NCI-H187 treated with DMSO at 0.1 percent for 48 hours (cell line): ENCODE results near the gene TICRR.
"Not testable (repeated sequence)": the region's sequence is repeated elsewhere in the genome, so short reads cannot be mapped to it uniquely, and the experiment has no call there.

Source experiments
- DNase-seq: peaks from one replicate; lab custom pipeline; 2025; lab: John Stamatoyannopoulos, UW

TICRR gene

GRCh38 chr15:89575146-89575655, at the start of gene TICRR:
TSS of gene TICRR (plus strand) at chr15:89575469. CDS start at chr15:89575587, 118 bp downstream.
- peak; percentile 98 for DNase-seq

DNA sequence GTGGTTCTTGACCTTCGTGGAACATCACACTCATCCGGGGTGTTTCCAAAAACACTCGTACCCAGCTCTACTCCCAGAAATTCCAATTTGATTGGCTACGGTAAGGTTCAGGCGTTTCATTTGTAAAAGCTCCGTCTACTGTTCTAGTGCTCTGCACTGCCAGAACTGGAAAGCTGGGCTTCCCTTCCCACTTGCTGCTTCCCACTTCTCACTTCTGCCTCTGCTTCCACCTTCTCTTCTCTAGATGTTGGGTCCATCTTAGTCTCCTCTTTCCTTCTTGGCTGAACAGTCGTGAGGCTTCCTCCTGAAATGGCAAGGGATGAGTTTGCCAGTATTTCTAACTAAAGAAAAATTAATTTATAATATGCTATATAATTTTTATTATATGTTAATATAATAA, 49.1 kb upstream of the TICRR start:
- DNase-seq: no peak

DNA sequence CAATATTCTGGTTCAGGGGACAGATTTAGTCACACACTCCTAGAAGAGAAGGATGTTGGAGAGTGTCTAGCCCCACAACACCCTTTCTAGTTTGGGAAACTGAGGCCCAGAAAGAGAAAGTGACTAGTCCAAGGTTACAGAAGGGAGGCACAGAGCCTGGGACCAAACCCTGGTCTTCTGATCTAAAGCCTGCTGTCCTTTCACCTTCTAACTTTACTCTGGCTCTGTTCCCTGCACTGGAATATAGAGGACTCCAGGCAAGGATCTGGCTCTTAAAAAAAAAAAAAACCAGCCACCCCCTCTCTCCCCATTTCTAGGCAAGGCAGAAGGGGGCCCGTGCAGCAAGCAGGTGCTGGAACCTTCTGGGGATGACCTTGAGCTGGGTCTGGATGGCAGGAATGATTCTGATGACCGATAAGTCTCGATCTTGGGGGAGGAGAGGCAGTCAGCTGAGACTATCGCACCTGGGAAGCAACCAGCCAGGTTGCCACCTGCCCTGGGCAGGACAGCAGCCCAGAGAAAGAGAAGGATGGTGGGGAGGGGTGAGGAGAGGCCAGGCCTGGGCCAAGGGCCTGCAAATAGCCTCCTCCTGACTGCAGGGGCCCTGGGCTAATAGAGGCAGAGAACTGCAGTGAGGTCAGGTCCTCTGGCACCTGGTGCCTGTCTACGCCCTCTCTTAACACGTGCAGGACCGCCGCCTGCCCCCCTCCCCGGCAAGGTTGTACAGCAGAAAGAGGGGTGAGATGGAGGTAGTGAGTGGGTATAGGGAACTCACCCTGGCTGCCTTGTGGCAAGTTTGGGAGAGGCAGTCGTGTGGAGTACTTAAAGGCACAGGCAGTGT, 48.4 kb upstream of the TICRR start:
- no peak for DNase-seq

- DNase-seq: no peak
Measured at GRCh38 chr15:89528757-89529352, 46.4 kb upstream of the TICRR start.

DNA sequence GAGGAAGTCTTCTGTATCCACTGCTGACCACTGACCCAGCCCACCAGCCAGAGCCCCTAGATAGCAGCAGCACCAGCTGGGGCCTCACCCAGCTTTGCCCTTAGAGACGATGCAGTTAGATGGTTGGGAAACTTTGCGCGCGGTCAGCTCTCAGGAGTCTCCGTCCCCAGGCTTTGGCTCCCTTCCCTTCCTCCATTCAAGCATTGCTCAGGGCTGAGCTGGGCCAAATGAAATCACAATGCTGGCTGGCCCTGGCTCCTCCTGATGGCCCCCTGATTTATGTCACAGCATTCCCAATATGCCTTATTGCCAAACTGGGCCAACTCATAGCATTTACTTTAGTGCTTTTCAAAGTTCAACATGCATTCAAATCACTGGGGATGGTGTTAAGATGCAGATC, 44.3 kb upstream of the TICRR start:
- no peak for DNase-seq

- no peak for DNase-seq
Measured at GRCh38 chr15:89531796-89532537, 43.3 kb upstream of the TICRR start.

DNA sequence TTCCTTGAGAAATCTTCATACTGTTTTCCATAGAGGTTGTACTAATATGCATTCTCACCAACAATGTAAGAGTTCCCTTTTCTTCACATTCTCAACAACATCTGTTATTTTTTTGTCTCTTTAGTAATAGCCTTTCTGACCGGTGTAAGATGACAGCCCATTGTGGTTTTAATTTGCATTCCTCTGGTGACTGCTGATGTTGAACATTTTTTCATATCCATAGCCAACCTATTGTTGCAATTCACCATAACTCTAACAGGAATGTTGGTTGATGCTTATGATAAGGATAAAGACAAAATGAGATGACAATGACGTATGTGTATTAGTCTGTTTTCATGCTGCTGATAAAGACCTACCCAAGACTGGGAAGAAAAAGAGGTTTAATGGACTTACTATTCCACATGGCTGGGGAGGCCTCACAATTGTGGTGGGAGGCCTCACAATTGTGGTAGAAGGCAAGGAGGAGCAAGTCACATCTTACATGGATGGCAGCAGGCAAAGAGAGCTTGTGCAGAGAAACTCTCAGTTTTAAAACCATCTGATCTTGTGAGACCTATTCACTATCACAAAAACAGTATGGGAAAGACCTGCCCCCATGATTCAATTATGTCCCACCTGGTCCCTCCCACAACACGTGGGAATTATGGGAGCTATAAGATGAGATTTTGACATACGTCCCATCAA, 41.3 kb upstream of the TICRR start:
- DNase-seq: no peak

DNA sequence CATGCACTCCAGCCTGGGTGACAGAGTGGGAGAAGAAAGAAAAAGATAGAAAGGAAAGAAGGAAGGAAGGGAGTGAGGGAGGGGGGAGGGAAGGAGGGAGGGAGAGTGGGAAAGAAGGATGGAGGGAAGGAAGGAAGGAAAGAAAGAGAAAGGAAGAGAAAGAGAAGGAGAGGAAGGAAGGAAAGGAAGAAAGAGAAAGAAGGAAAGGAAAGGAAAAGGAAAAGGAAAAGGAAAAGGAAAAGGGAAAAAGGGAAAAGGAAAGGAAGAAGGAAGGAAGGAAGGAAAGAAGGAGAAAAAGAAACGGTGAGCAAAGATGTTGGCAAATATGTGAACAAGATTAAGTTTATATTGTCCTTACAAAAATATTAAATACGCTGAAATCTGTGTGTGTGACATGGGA, 36.2 kb upstream of the TICRR start:
- no peak for DNase-seq

- DNase-seq: no peak
Measured at GRCh38 chr15:89542369-89542768, 32.9 kb upstream of the TICRR start.

- DNase-seq: no peak
Measured at GRCh38 chr15:89543389-89543788, 31.9 kb upstream of the TICRR start.

- not testable (repeated sequence) for DNase-seq
Measured at GRCh38 chr15:89549138-89549537, 26.1 kb upstream of the TICRR start.

- DNase-seq: no peak
Measured at GRCh38 chr15:89550427-89550826, 24.8 kb upstream of the TICRR start.

GRCh38 chr15:89551550-89551949, 23.7 kb upstream of the TICRR start:
- DNase-seq: no peak

DNA sequence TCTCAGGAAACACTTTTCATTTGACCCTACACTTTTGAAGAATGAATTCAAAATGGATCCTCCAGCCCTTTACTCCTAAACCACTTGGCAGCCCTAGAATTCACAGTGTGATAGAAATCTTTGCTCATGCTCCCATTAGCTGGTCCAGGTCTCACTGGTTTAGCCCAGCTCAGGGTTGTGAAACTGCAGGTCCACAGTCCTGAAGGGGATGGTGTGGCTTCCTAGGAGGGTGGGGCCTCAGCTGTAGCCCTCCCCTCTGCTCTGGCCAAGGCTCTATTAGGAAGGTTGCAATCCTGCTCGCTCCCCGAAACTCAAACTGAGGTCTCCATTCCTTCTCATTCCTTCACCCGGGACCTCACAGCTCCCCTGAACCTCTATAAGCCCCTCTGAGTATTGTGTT, 21.6 kb upstream of the TICRR start:
- no peak for DNase-seq

DNA sequence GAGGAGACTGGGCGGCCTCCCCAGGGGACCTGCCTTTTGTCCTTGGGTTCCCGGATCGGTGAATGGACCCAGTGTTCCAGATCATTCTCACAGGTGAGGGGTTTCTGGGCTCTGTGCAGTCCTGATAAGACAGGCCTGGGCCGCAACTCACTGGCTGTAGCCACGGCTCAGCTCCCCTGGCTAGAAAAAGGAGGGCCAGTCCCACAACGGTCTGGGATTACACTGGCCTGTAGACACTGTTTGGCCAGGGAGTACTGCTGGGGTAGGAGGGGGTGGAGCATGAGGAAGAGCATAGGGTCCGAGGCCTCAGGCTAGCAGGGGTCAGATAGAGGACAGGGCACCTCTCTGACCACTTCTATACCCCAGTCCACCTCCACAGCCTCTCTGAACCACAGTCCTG, 21.0 kb upstream of the TICRR start:
- DNase-seq: no peak

GRCh38 chr15:89555768-89556167, 19.5 kb upstream of the TICRR start:
- no peak for DNase-seq

DNA sequence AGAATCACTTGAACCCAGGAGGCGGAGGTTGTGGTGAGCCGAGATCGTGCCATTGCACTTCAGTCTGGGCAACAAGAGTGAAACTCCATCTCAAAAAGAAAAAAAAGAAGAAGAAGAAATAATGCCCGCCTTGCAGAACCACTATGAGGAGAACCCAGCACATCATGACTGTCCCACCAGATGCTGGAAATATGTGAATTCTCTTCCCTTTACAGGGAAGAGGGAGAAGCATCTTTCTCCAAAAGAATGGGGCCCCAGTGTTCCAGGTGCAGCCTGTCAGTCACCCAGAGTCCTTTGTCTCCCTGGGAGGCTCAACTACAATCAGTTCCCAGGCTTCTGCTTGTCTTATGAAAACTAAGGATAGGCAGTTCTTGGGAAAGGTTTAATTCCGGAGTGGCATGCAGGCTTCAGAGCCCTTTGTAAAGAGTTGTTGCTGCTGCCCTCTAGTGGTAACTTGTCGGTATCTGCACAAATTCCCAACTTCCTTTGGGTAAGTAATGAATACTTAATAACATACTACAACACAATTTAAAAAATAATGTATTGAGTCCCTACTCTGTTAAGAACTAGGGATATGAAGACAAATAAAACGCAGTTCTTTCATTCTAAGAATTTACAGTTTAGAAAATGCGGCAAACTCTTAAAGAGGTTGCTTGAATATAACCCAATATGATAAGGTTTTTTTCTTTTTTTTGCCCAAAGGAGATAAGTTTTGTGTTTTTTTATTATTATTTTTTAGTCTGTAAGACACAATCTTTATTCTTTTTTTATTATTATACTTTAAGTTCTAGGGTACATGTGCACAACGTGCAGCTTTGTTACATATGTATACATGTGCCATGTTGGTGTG, 18.6 kb upstream of the TICRR start:
- peak; percentile 12 for DNase-seq

- no peak for DNase-seq
Measured at GRCh38 chr15:89559769-89560264, 15.5 kb upstream of the TICRR start.

GRCh38 chr15:89566181-89566580, 9.1 kb upstream of the TICRR start:
- DNase-seq: no peak

DNA sequence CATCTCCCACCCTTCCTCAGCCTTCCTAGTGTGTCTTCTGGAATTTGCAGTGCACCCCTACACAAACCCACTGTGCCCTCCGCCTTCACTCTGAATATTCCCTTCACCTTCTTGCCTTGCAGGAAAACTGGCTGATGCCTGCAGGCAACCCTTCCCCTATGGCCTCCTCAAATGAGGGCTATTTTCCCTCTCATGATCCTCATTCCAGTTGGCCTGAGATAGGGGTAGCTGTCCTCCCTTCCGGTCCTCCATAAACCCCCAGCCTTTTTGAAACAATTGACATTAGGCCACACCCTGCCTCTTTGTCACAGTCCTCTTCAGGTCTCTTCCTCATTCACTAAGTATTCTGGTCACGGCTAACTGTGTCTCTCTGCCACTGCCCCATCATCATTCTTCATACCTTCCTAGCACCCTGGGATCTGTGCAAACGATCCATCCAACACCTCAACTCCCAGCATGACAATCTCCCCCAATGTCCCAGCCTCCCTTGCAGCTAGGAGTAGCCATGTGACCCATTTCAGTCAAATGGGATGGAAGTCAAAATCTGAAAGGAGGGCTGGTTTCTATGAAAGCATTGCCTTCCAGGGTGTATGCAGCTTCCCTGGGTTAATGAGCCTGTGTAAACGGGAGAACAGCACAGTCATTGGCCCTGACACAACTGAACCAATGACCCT, 8.5 kb upstream of the TICRR start:
- no peak for DNase-seq
